ENCODE results near the gene NFASC.

GRCh38 chr1:204975021-204975420 is 104.4 kb downstream of the NFASC start:
- TF ChIP-seq POLR2A (IDR thresholded peaks at IDR 0.05) (no peak), CTCF (IDR thresholded peaks at IDR 0.05) (no peak)
